Kidney epithelial cell (primary cell): Measurements from ENCODE around the gene KRTAP9-6. TPM values are rescaled to one million over a fixed set of nuclear protein-coding genes. Genes with fewer than 3 reads are reported as not detected.
"Not testable (repeated sequence)": the region's sequence is repeated elsewhere in the genome, so short reads cannot be mapped to it uniquely, and the experiment has no call there.

Experiments used
- DNase-seq: peaks from one replicate; pipeline ENCODE4 v3.0.0-alpha.2; 2010; ENCODE audit warnings: low read depth
- H3K27me3 ChIP-seq: 2 replicates; pipeline ENCODE4 v1.6.0; 2011; ENCODE audit warnings: low read length; ENCODE audit not compliant: control insufficient read depth, insufficient read depth
- H3K36me3 ChIP-seq: 2 replicates; pipeline ENCODE4 v1.5.1; 2011; ENCODE audit warnings: low read length; ENCODE audit not compliant: control insufficient read depth, insufficient read depth
- H3K4me3 ChIP-seq: 2 replicates; pipeline ENCODE4 v1.5.1; 2011; ENCODE audit warnings: low read depth, mild to moderate bottlenecking, control low read depth, low read length
- CTCF ChIP-seq: IDR thresholded peaks from 2 replicates; pipeline ENCODE4 v1.5.1; 2011; ENCODE audit warnings: mild to moderate bottlenecking, moderate library complexity, low read length, control low read depth, inconsistent platforms; ENCODE audit not compliant: insufficient read depth, poor library complexity, severe bottlenecking
- total RNA-seq: library from RNA; depleted of rRNA; stranded (reverse); fragments of >200 nt; gene quantifications from 2 replicates; pipeline ENCODE4 v1.2.3, GENCODE V29; 2015

Gene KRTAP9-6
- total RNA-seq, 1 donor from 2014 or later, result not detected

GRCh38 chr17:41256291-41256685 lies 8.9 kb upstream of the KRTAP9-6 start:
- Histone ChIP-seq H3K27me3 (no peaks in the 10 kb centered on the region), H3K36me3 (no peaks in the 10 kb centered on the region), H3K4me3 (no peak overlapping the region)
- DNase-seq, result no peak
- no peak for TF ChIP-seq CTCF

- no peaks in the 10 kb centered on the region for H3K36me3 ChIP-seq
- H3K27me3 ChIP-seq, result no peaks in the 10 kb centered on the region
- DNase-seq, result no peak
- TF ChIP-seq CTCF, result no peak
- no peak overlapping the region for H3K4me3 ChIP-seq
Observed at GRCh38 chr17:41258406-41258805, 6.8 kb upstream of the KRTAP9-6 start.

GRCh38 chr17:41263212-41263611 lies 2.0 kb upstream of the KRTAP9-6 start:
- no peak for TF ChIP-seq CTCF
- no peak overlapping the region for H3K4me3 ChIP-seq
- H3K36me3 ChIP-seq, result no peaks in the 10 kb centered on the region
- no peak for DNase-seq
- no peaks in the 10 kb centered on the region for H3K27me3 ChIP-seq

GRCh38 chr17:41264599-41264998 lies 579 bp upstream of the KRTAP9-6 start:
- DNase-seq, result no peak
- TF ChIP-seq CTCF, result no peak
- no peaks in the 10 kb centered on the region for H3K27me3 ChIP-seq
- H3K4me3 ChIP-seq, result no peak overlapping the region
- H3K36me3 ChIP-seq, result no peaks in the 10 kb centered on the region

- no peak for TF ChIP-seq CTCF
- no peak for DNase-seq
- Histone ChIP-seq H3K36me3 (no peaks in the 10 kb centered on the region), H3K27me3 (no peaks in the 10 kb centered on the region), H3K4me3 (no peak overlapping the region)
Observed at GRCh38 chr17:41267711-41268110, 2.5 kb downstream of the KRTAP9-6 start.

- DNase-seq, result not testable (repeated sequence)
Observed at GRCh38 chr17:41271323-41271722, 6.1 kb downstream of the KRTAP9-6 start.

GRCh38 chr17:41271858-41272257 lies 6.7 kb downstream of the KRTAP9-6 start:
- no peak for DNase-seq
- no peaks in the 10 kb centered on the region for H3K27me3 ChIP-seq
- no peaks in the 10 kb centered on the region for H3K36me3 ChIP-seq
- H3K4me3 ChIP-seq, result no peak overlapping the region
- TF ChIP-seq CTCF, result no peak

More at GRCh38 chr17:41271323-41271722, 6.1 kb downstream of the KRTAP9-6 start:
- H3K27me3 ChIP-seq, H3K36me3 ChIP-seq, H3K4me3 ChIP-seq: not testable (repeated sequence)

GRCh38 chr17:41275648-41276190 lies 10.5 kb downstream of the KRTAP9-6 start, which contains the start of gene KRTAP9-7:
KRTAP9-7 (plus strand) TSS chr17:41275698; CDS start chr17:41275698, 0 bp downstream.
- not testable (repeated sequence) for H3K36me3 ChIP-seq, DNase-seq, H3K27me3 ChIP-seq, H3K4me3 ChIP-seq
